OCI-LY3 (cell line): Measurements from ENCODE around the gene STX1A.
"Not testable (repeated sequence)": the region's sequence is repeated elsewhere in the genome, so short reads cannot be mapped to it uniquely, and the experiment has no call there.

Source experiments
- H2AFZ ChIP-seq: fragments of 200-600, 300-600 bp; shearing (Covaris generic); 2 replicates; pipeline ENCODE4 v1.6.0; 2014; ENCODE audit warnings: antibody characterized with exemption, low read depth, low read length
- H3K27ac ChIP-seq: fragments of 200-600, 300-600 bp; sonication (generic); 2 replicates; pipeline ENCODE4 v1.5.1; 2014; ENCODE audit warnings: mild to moderate bottlenecking, low read length, moderate library complexity, mixed read lengths
- H3K27me3 ChIP-seq: fragments of 200-600, 300-600 bp; sonication (generic); 2 replicates; pipeline ENCODE4 v1.6.1; 2014; ENCODE audit warnings: low read depth, low read length, mixed read lengths
- H3K36me3 ChIP-seq: fragments of 200-600, 300-600 bp; sonication (generic); replicated peaks from 2 replicates; pipeline ENCODE3; 2014; ENCODE audit warnings: low read depth, low read length, mixed read lengths
- H3K4me1 ChIP-seq: fragments of 300-600, 200-600 bp; sonication (generic); 2 replicates; pipeline ENCODE4 v1.6.1; 2014; ENCODE audit warnings: low read length, mixed read lengths
- H3K4me2 ChIP-seq: fragments of 200-600, 300-600 bp; sonication (generic); 2 replicates; pipeline ENCODE4 v1.6.1; 2014; ENCODE audit warnings: low read length, mixed read lengths
- H3K4me3 ChIP-seq: fragments of 300-600, 200-600 bp; sonication (generic); 2 replicates; pipeline ENCODE4 v1.5.1; 2014; ENCODE audit warnings: antibody characterized with exemption, mild to moderate bottlenecking, low read length, moderate library complexity
- H3K79me2 ChIP-seq: fragments of 300-600, 200-600 bp; shearing (Covaris generic); 2 replicates; pipeline ENCODE4 v1.6.1; 2014; ENCODE audit warnings: mild to moderate bottlenecking, low read length, mixed read lengths
- H3K9ac ChIP-seq: fragments of 300-600, 200-600 bp; shearing (Covaris generic); 2 replicates; pipeline ENCODE4 v1.6.0; 2014; ENCODE audit warnings: mild to moderate bottlenecking, low read length, moderate library complexity
- H3K9me3 ChIP-seq: fragments of 200-600, 300-600 bp; shearing (Covaris generic); 2 replicates; pipeline ENCODE4 v1.6.1; 2014; ENCODE audit warnings: low read length, mixed read lengths; ENCODE audit not compliant: insufficient read depth
- H4K20me1 ChIP-seq: fragments of 200-600, 300-600 bp; sonication (generic); 2 replicates; pipeline ENCODE4 v1.6.1; 2016; ENCODE audit warnings: low read length, mixed read lengths; ENCODE audit not compliant: insufficient read depth
- CTCF ChIP-seq: fragments of 200-600, 300-600 bp; sonication (generic); IDR thresholded peaks from 2 replicates; pipeline ENCODE4 v1.5.1; 2014; ENCODE audit warnings: antibody characterized with exemption, low read length, low read depth
- EZH2phosphoT487 ChIP-seq: fragments of 200-600 bp; shearing (Covaris generic); IDR thresholded peaks from 2 replicates; pipeline ENCODE4 v1.6.1; 2018; ENCODE audit warnings: antibody characterized with exemption, mixed run types, low read depth

Gene STX1A

GRCh38 chr7:73659983-73660382 is 59.5 kb downstream of the STX1A start:
- no peak overlapping the region for H3K9ac ChIP-seq
- no peaks in the 10 kb centered on the region for H4K20me1 ChIP-seq
- H3K4me2 ChIP-seq: no peak overlapping the region
- H3K36me3 ChIP-seq: no peaks in the 10 kb centered on the region
- H3K27ac ChIP-seq: no peak overlapping the region
- H3K27me3 ChIP-seq: peaks cover 4% of the 10 kb centered on the region; the same call in 1 of the 2 replicates
- no peaks in the 10 kb centered on the region for H3K79me2 ChIP-seq
- peaks cover 3% of the 10 kb centered on the region; the same call in 1 of the 2 replicates for H3K9me3 ChIP-seq
- no peak for TF ChIP-seq CTCF
- TF ChIP-seq EZH2phosphoT487: no peak
- H3K4me1 ChIP-seq: no peaks in the 10 kb centered on the region
- no peak overlapping the region for H3K4me3 ChIP-seq
- H2AFZ ChIP-seq: no peak overlapping the region

GRCh38 chr7:73655309-73655708 is 64.2 kb downstream of the STX1A start:
- not testable (repeated sequence) for H2AFZ ChIP-seq, H3K27me3 ChIP-seq, H3K4me3 ChIP-seq, H3K36me3 ChIP-seq, H3K79me2 ChIP-seq, H3K27ac ChIP-seq, H3K9ac ChIP-seq, H3K4me2 ChIP-seq, H3K4me1 ChIP-seq, H4K20me1 ChIP-seq, H3K9me3 ChIP-seq

GRCh38 chr7:73652541-73652949 is 66.9 kb downstream of the STX1A start:
- TF ChIP-seq EZH2phosphoT487 (no peak), CTCF (no peak)
- H3K79me2 ChIP-seq: no peaks in the 10 kb centered on the region
- no peaks in the 10 kb centered on the region for H3K36me3 ChIP-seq
- H2AFZ ChIP-seq: no peak overlapping the region
- no peak overlapping the region for H3K4me2 ChIP-seq
- peaks cover 6% of the 10 kb centered on the region; the same call in 1 of the 2 replicates for H3K4me1 ChIP-seq
- H4K20me1 ChIP-seq: no peaks in the 10 kb centered on the region
- H3K27me3 ChIP-seq: peaks cover 14% of the 10 kb centered on the region; the same call in 1 of the 2 replicates
- H3K27ac ChIP-seq: no peak overlapping the region
- H3K4me3 ChIP-seq: no peak overlapping the region
- no peak overlapping the region for H3K9ac ChIP-seq
- H3K9me3 ChIP-seq: no peaks in the 10 kb centered on the region

GRCh38 chr7:73650524-73650923 is 68.9 kb downstream of the STX1A start:
- Histone ChIP-seq H3K79me2 (no peaks in the 10 kb centered on the region), H4K20me1 (no peaks in the 10 kb centered on the region), H3K4me3 (no peak overlapping the region), H3K4me1 (peaks cover 19% of the 10 kb centered on the region), H3K36me3 (no peaks in the 10 kb centered on the region), H3K27me3 (peaks cover 22% of the 10 kb centered on the region; the same call in 1 of the 2 replicates), H3K9me3 (no peaks in the 10 kb centered on the region), H2AFZ (no peak overlapping the region), H3K4me2 (no peak overlapping the region), H3K27ac (no peak overlapping the region), H3K9ac (no peak overlapping the region)
- no peak for TF ChIP-seq CTCF
- no peak for TF ChIP-seq EZH2phosphoT487

GRCh38 chr7:73649576-73649975 is 69.9 kb downstream of the STX1A start:
- Histone ChIP-seq H3K27ac (no peak overlapping the region), H3K4me2 (no peak overlapping the region), H3K9ac (no peak overlapping the region), H3K36me3 (no peaks in the 10 kb centered on the region), H3K9me3 (no peaks in the 10 kb centered on the region), H3K4me1 (peaks cover 22% of the 10 kb centered on the region), H3K4me3 (no peak overlapping the region), H3K79me2 (no peaks in the 10 kb centered on the region), H2AFZ (no peak overlapping the region), H4K20me1 (no peaks in the 10 kb centered on the region), H3K27me3 (peaks cover 22% of the 10 kb centered on the region; the same call in 1 of the 2 replicates)
- TF ChIP-seq EZH2phosphoT487: no peak
- no peak for TF ChIP-seq CTCF
